GM12875 (cell line): ENCODE measurements around the gene FGF7.

Source experiments
- H3K4me3 ChIP-seq: one replicate; pipeline ENCODE4 v1.5.1; 2011; ENCODE audit warnings: low read depth, low read length, control low read depth
- TF ChIP-seq, protein P1 (sequence below): IDR thresholded peaks from 2 replicates; pipeline ENCODE4 v1.5.1; 2011; ENCODE audit warnings: low read depth, mild to moderate bottlenecking, control low read depth, inconsistent platforms, low read length, moderate library complexity, borderline replicate concordance; ENCODE audit not compliant: insufficient read depth

Gene FGF7

DNA sequence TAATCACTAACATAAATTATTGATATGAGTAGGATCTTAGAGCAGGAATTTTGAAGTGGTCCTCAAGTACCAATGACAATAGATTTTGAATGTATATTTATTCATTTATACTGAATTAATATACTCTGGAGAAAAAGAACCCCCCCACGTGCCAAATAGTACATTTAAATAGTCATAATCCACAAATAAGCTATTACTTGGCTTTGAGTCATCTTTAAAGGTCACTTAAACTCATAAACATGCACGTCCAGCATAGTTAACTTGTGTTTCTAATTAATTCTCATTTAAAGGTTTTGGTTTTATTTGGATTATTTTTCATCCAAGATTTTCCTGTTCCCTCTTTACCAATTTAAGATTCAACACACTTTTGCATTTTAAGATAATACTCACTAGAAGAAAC is 35.1 kb downstream of the FGF7 start:
- H3K4me3 ChIP-seq, result no peak overlapping the region
- TF ChIP-seq, protein P1, sequence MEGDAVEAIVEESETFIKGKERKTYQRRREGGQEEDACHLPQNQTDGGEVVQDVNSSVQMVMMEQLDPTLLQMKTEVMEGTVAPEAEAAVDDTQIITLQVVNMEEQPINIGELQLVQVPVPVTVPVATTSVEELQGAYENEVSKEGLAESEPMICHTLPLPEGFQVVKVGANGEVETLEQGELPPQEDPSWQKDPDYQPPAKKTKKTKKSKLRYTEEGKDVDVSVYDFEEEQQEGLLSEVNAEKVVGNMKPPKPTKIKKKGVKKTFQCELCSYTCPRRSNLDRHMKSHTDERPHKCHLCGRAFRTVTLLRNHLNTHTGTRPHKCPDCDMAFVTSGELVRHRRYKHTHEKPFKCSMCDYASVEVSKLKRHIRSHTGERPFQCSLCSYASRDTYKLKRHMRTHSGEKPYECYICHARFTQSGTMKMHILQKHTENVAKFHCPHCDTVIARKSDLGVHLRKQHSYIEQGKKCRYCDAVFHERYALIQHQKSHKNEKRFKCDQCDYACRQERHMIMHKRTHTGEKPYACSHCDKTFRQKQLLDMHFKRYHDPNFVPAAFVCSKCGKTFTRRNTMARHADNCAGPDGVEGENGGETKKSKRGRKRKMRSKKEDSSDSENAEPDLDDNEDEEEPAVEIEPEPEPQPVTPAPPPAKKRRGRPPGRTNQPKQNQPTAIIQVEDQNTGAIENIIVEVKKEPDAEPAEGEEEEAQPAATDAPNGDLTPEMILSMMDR, result no peak

DNA sequence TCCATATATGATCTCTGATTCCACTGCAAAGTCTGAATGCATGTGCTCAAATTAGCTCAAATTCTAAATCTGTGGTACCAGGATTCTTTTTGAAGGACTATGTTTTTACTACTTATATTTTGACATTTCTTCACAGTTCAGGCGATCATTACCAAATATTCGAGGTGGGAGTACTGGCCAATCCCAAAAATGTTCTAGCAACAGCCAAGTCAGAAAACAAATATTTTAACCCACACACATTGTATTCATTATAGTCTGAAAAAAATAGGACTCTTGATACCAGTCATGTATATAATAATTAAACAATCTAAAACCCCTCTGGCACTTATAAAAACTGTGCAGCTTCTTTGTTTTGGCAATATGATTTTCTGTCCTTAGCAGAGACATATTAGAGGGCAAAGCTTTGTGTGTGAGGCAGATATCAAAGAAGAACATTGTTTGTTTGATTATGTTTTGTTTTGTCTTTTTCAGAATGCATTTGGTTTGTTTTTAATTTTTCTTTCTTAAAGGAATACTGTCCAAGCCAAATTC is 37.4 kb downstream of the FGF7 start:
- TF ChIP-seq, protein P1, result no peak
- H3K4me3 ChIP-seq, result no peak overlapping the region

DNA sequence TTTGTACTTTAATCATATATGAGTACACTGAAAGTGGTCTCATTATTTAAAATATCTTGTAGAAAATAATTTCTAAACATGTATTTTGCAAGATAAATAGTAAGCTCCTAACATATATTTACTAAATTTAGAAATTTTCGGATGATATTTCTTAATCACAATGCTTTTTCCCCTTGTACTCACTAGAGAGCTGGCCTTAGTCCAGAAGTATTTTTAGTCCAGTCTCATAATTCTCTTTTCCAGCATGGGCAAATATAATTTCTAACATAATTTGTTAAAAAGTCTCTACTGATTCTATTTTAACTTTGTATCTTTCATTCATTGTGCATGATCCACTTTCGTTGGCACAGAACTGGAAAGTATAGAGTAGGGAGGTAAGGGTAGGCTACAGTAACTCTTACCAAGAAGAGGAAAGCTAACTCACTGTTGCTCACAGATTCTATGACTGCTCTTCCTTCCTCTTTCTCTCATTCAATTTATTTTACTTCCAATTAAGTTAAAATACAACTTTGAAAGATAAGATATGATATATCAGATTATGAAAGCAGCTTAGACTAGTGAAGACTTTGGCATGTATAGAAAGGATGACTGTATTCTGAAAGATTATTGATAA is 39.3 kb downstream of the FGF7 start:
- TF ChIP-seq, protein P1, result no peak
- no peak overlapping the region for H3K4me3 ChIP-seq

DNA sequence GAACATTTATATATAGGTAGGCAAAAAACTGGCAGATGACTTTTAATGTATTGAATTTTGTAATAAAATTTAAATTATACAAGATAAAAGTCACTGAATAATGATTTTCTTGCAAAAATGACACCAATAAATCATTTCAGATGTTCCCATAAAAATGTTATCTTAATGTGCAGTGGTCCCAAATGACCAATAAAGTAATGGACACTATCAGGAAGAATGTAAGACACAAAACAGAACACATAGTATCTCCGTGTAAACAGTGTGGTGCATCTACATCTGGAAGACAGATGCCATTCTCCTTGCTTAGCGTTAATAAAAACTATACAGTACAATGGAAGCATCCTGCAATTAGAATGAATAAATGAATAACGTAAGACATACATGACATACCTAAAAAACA is 41.5 kb downstream of the FGF7 start:
- no peak overlapping the region for H3K4me3 ChIP-seq
- TF ChIP-seq, protein P1, result no peak

DNA sequence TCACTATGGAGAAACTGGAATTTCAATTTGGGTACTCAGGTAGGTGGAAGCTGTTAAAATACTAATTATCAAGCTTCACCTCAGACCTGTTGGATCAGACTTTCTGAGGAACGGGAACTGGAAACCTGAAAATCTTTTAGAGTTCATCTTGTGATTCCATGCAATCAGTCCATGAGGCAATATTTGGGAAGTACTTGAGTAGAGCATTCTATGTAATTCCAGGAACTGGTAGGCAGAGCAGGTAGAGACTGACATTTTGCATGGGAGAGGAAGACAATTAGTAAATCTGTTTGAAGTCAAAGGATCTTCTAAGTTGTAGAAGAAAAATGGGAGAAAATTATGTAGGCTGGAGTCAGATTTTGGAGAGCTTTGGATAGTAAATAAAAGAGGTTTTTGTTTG is 43.1 kb downstream of the FGF7 start:
- H3K4me3 ChIP-seq, result no peak overlapping the region
- TF ChIP-seq, protein P1, result no peak

DNA sequence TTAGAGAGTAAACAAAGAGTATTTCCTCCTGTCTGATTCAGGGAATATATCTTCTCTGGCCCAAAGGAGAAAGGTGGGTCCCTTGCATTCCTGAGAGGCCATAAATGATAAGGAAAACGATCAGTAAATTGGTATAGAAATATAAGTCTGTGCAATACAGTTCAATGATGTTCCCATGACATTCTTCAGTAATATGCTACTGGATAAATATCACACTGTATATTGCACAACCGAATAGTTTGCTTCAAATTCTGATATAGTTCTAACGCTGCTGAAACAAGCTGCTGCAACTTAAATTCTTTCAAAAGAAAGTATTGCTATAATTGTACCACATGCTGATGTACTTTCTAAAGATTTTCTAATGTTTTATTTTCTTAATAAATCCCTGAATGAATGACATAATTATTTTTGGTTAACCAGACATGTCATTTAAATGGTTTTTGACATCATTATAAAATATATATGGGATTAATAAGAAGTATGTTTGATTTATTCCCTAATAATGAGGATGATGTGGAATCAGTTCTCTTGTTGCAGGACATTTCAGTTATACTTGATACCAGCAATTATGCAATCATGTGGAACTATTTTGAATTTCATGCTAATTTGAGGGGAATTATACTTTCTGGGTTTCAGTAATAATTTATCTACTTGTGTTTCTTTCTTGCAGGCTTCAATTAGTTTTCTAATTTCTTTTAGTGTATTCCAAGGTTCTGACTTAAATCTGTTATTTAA is 44.9 kb downstream of the FGF7 start:
- H3K4me3 ChIP-seq, result no peak overlapping the region
- TF ChIP-seq, protein P1, result no peak

DNA sequence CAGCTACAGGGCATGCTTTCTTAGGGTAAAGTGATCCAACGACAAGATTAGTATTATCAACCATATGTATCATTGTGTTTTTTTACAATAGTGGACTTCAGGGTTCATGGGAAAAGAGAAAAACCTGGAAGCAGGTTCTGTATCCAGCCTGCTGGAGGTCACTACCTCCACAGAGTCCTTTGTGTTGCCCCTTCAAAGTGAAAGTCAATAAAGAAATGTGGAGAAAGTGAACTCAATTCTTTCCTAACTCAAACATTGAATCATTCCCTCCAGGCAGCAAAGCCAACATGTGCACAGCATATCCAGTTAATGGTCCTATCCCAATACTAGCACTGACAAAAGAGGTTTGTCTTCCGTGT is 45.4 kb downstream of the FGF7 start:
- H3K4me3 ChIP-seq, result no peak overlapping the region
- TF ChIP-seq, protein P1, result no peak
